A673 (cell line): Measurements from ENCODE around the gene SP100. TPM values are rescaled to one million over a fixed set of nuclear protein-coding genes. Genes with fewer than 3 reads are reported as not detected.
"Not testable (repeated sequence)": the region's sequence is repeated elsewhere in the genome, so short reads cannot be mapped to it uniquely, and the experiment has no call there.

Source experiments
- BruUV-seq: library from RNA; stranded (reverse); fragments of 400-500 nt; replicated peaks from 2 replicates; lab custom pipeline; 2021; lab: Mats Ljungman, UMichigan
- CTCF ChIA-PET: fragments of 300-600 bp; sonication (Branson Sonifier 250); formaldehyde crosslinking; loops from one replicate; lab custom pipeline; 2022; ENCODE audit warnings: antibody characterized with exemption; lab: Charles Lee
- POLR2A ChIA-PET: fragments of 300-600 bp; sonication (Branson Sonifier 250); formaldehyde crosslinking; loops from one replicate; lab custom pipeline; 2022; ENCODE audit warnings: antibody characterized with exemption; ENCODE audit not compliant: low non-redundant PET; lab: Charles Lee
- DNase-seq: peaks from one replicate; pipeline ENCODE4 v3.0.0-alpha.2; 2015; ENCODE audit warnings: low spot score
- H3K27ac ChIP-seq: fragments of 200-600 bp; sonication (generic); 2 replicates; pipeline ENCODE4 v1.5.1; 2016; ENCODE audit warnings: mixed run types, low read depth, mild to moderate bottlenecking, mixed read lengths, antibody characterized with exemption, low read length; ENCODE audit not compliant: poor library complexity, severe bottlenecking
- H3K27me3 ChIP-seq: fragments of 200-600 bp; sonication (generic); replicated peaks from 2 replicates; pipeline ENCODE4 v1.6.1; 2017; ENCODE audit warnings: mixed run types, low read depth, mild to moderate bottlenecking, mixed read lengths, antibody characterized with exemption, low read length; ENCODE audit not compliant: insufficient read depth, poor library complexity
- H3K36me3 ChIP-seq: fragments of 200-600 bp; sonication (generic); 2 replicates; pipeline ENCODE4 v1.6.1; 2016; ENCODE audit warnings: mixed run types, mild to moderate bottlenecking, mixed read lengths, antibody characterized with exemption, low read length; ENCODE audit not compliant: insufficient read depth, poor library complexity, severe bottlenecking
- H3K4me1 ChIP-seq: fragments of 200-600 bp; sonication (generic); 2 replicates; pipeline ENCODE4 v1.6.1; 2017; ENCODE audit warnings: mixed run types, mild to moderate bottlenecking, mixed read lengths, antibody characterized with exemption, low read length; ENCODE audit not compliant: insufficient read depth, poor library complexity, severe bottlenecking
- H3K4me3 ChIP-seq: fragments of 200-600 bp; sonication (generic); 2 replicates; pipeline ENCODE4 v1.5.1; 2016; ENCODE audit warnings: low read depth, mixed run types, mild to moderate bottlenecking, mixed read lengths, low read length; ENCODE audit not compliant: poor library complexity, severe bottlenecking
- H3K9me3 ChIP-seq: fragments of 200-600 bp; sonication (generic); 2 replicates; pipeline ENCODE4 v1.6.1; 2016; ENCODE audit warnings: mixed run types, low read depth, mild to moderate bottlenecking, mixed read lengths, antibody characterized with exemption, low read length; ENCODE audit not compliant: poor library complexity, severe bottlenecking
- EZH2 ChIP-seq: fragments of 200-600 bp; sonication (generic); IDR thresholded peaks from 2 replicates; pipeline ENCODE4 v1.6.1; 2017; ENCODE audit warnings: borderline replicate concordance, low read depth, mild to moderate bottlenecking, mixed read lengths, antibody characterized with exemption, low read length; ENCODE audit not compliant: poor library complexity, severe bottlenecking
- intact Hi-C: fragments of 100-400 bp; cut with micrococcal nuclease; formaldehyde crosslinking; loops from one replicate; pipeline ENCODE4 v1.10.0; 2022; ENCODE audit not compliant: unreplicated experiment
- total RNA-seq: library from RNA; stranded (reverse); gene quantifications from 2 replicates; pipeline ENCODE4 v1.2.3, GENCODE V29; 2021
- TF ChIP-seq, protein P1 (sequence below): fragments of 300-800, 200-600 bp; sonication (generic); conservative IDR thresholded peaks from 2 replicates; pipeline ENCODE4 v1.5.1; 2017; ENCODE audit warnings: low read depth, mild to moderate bottlenecking, antibody characterized with exemption, low read length, moderate library complexity, mixed read lengths

The SP100 gene
- total RNA-seq, 1 experiment from 2014 or later: 2.9 TPM

DNA sequence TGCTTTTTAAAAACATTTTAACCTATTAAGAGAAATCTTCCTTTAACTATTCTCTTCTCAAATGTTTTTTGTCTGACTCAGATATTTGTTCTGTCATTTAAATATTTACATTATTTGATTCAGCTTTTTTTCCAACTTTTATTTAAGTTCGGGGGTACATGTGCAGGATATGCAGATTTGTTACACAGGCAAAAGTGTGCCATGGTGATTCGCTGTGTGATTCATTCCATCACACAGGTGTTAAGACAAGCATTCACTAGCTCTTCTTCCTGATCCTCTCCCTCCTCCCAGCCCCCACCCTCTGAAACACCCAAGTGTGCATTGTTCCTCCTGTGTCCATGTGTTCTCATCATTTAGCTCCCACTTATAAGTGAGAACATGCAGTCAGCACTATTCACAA lies 19.4 kb downstream of the SP100 start:
- Histone ChIP-seq H3K9me3 (no peaks in the 10 kb centered on the region), H3K27me3 (no peaks in the 10 kb centered on the region), H3K4me3 (no peak overlapping the region), H3K36me3 (no peaks in the 10 kb centered on the region), H3K4me1 (no peaks in the 10 kb centered on the region), H3K27ac (no peak overlapping the region)
- POLR2A ChIA-PET: no interaction called here
- no TSS peak for BruUV-seq
- no peak for DNase-seq
- TF ChIP-seq, protein P1, sequence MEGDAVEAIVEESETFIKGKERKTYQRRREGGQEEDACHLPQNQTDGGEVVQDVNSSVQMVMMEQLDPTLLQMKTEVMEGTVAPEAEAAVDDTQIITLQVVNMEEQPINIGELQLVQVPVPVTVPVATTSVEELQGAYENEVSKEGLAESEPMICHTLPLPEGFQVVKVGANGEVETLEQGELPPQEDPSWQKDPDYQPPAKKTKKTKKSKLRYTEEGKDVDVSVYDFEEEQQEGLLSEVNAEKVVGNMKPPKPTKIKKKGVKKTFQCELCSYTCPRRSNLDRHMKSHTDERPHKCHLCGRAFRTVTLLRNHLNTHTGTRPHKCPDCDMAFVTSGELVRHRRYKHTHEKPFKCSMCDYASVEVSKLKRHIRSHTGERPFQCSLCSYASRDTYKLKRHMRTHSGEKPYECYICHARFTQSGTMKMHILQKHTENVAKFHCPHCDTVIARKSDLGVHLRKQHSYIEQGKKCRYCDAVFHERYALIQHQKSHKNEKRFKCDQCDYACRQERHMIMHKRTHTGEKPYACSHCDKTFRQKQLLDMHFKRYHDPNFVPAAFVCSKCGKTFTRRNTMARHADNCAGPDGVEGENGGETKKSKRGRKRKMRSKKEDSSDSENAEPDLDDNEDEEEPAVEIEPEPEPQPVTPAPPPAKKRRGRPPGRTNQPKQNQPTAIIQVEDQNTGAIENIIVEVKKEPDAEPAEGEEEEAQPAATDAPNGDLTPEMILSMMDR: no peak
- no peak for TF ChIP-seq EZH2
- intact Hi-C loops: no loop called here
- CTCF ChIA-PET: no interaction called here

DNA sequence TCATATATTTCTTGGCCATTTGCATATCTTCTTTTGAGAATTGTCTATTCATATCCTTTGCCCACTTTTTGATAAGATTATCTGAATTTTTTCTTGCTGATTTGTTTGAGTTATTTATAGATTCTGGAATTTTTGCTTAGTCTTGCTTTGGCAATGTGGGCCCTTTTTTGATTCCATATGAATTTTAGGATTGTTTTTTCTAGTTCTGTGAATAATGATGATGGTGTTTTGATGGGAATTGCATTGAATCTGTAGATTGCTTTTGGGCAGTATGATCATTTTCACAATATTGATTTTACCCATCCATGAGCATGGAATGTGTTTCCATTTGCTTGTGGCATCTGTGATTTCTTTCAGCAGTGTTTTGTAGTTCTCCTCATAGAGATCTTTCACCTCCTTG lies 23.1 kb downstream of the SP100 start:
- H3K4me1 ChIP-seq, H3K27ac ChIP-seq, H3K36me3 ChIP-seq, BruUV-seq, DNase-seq, intact Hi-C loops, CTCF ChIA-PET, H3K4me3 ChIP-seq, H3K27me3 ChIP-seq, H3K9me3 ChIP-seq, POLR2A ChIA-PET: not testable (repeated sequence)

DNA sequence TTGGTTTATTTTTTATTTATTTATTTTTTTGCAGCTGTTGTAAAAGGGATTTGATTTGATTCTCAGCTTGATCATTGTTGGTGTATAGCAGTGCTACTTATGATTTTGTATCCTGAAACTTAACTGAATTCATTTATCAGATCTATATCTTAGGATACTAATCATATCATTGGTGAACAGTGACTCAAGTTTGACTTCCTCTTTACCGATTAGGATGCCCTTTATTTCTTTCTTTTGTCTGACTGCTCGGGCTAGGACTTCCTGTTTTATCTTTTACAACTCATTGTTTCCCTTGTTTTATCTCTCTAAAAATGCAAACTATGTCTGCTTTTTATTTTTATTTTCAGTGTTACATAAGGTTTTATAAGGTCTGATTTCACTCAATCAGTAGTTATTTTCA lies 23.6 kb downstream of the SP100 start:
- no peaks in the 10 kb centered on the region for H3K4me1 ChIP-seq
- no peaks in the 10 kb centered on the region for H3K27me3 ChIP-seq
- CTCF ChIA-PET: no interaction called here
- no peaks in the 10 kb centered on the region for H3K9me3 ChIP-seq
- intact Hi-C loops: no loop called here
- DNase-seq: no peak
- no peak for TF ChIP-seq EZH2
- TF ChIP-seq, protein P1: no peak
- POLR2A ChIA-PET: no interaction called here
- H3K36me3 ChIP-seq: no peaks in the 10 kb centered on the region
- H3K27ac ChIP-seq: no peak overlapping the region
- no TSS peak for BruUV-seq
- H3K4me3 ChIP-seq: no peak overlapping the region

DNA sequence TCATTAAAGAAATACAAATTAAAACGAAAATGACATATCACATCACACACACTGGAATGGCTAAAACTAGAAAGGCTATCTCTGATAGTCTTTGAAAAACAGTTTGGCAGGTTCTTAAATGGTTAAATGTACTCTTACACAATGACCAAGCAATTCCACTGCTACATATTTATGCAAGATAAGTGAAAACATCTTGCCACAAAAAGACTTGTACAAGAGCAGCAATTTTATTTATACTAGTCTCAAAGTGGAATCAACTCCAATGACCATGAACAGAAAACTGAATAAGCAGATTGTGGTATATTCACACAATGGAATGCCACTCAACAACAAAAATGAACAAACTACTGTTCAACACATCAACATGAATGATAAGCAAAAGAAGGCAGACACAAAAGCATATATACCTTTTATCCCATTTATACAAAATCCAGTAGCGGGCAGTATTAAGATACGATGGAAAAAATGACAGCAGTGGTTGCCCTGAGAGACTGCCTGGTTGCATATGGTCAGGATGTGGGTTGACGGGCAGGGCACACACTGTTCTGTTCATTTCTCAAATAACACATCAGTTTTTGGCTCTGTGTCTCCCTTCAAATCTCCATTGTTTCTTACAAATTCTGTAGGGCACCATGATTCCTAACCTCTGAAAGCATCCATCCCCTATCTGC lies 25.4 kb downstream of the SP100 start:
- CTCF ChIA-PET: no interaction called here
- no peak for DNase-seq
- H3K9me3 ChIP-seq: no peaks in the 10 kb centered on the region
- no peaks in the 10 kb centered on the region for H3K4me1 ChIP-seq
- intact Hi-C loops: no loop called here
- H3K4me3 ChIP-seq: no peak overlapping the region
- POLR2A ChIA-PET: no interaction called here
- no peaks in the 10 kb centered on the region for H3K27me3 ChIP-seq
- no peaks in the 10 kb centered on the region for H3K36me3 ChIP-seq
- H3K27ac ChIP-seq: no peak overlapping the region
- no TSS peak for BruUV-seq
- TF ChIP-seq, protein P1: no peak
- no peak for TF ChIP-seq EZH2
